ENCODE results near the gene KRT85.

The KRT85 gene

DNA sequence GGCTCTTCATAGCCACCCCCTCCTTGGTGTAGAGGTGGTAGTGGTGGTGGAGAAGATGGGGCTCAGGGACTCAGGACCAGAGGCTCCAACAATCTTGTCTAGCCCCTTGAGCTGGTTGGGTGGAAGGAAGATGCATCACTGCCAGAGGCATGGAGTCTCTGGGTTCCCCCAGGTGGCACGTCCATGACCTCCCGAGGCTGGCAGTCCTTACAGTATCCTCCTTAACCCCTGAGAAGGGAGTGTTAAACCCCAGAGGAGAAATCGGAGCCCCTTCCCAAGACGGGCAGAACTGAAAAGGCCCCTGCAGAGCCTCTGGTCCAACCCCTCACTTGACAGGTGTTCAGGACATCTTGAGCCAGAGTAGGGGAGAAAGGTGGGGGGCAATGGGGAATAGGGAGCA lies 55.2 kb downstream of the KRT85 start:
- CTCF ChIA-PET, result interaction anchor here (0.6 to 5.1 kb wide), 10 partner anchors 16 to 568 kb away, joined by 3 to 41 read pairs (median 6); no protein-coding TSS in a partner anchor
- POLR2A ChIA-PET, result no interaction called here

More for the DNA sequence above, 55.2 kb downstream of the KRT85 start:
- Histone ChIP-seq H3K27ac (ENCODE audit: extremely low read depth, low read depth, low read length) (no peak overlapping the region), H3K4me3 (ENCODE audit: low read depth, low read length) (no peak overlapping the region), H3K9me3 (ENCODE audit: control insufficient read depth, insufficient read depth, low read depth, low read length) (no peaks in the 10 kb centered on the region), H3K36me3 (ENCODE audit: control insufficient read depth in 2 of 2, insufficient read depth in 1 of 2, low read length in 2 of 2) (no peaks in the 10 kb centered on the region), H3K4me1 (ENCODE audit: control insufficient read depth, insufficient read depth, low read length) (no peaks in the 10 kb centered on the region)
- TF ChIP-seq ZNF24 (tag by site-specific recombination; IDR thresholded peaks at IDR 0.05) (no peak), MEIS1 (CRISPR knock-in tag; IDR thresholded peaks at IDR 0.05; ENCODE audit: borderline replicate concordance) (no peak), ZBTB11 (tag by site-specific recombination; conservative IDR thresholded peaks at IDR 0.05; ENCODE audit: low read depth) (no peak), ZNF561 (tag by site-specific recombination; IDR thresholded peaks at IDR 0.05; ENCODE audit: borderline replicate concordance) (no peak), ZNF639 (tag by site-specific recombination; IDR thresholded peaks at IDR 0.05) (no peak), ZNF654 (tag by site-specific recombination; IDR thresholded peaks at IDR 0.05; ENCODE audit: low read depth) (no peak), ZBTB44 (tag by site-specific recombination; IDR thresholded peaks at IDR 0.05) (no peak), ZNF837 (tag by site-specific recombination; IDR thresholded peaks at IDR 0.05) (no peak), ZNF214 (tag by site-specific recombination; IDR thresholded peaks at IDR 0.05; ENCODE audit: borderline replicate concordance) (no peak), ZBTB20 (tag by site-specific recombination; IDR thresholded peaks at IDR 0.05) (no peak), ZFP69B (tag by site-specific recombination; IDR thresholded peaks at IDR 0.05) (no peak), ZBTB17 (tag by site-specific recombination; IDR thresholded peaks at IDR 0.05) (no peak), TRIM28 (IDR thresholded peaks at IDR 0.05; ENCODE audit: borderline replicate concordance, low read length) (no peak), ZNF488 (tag by site-specific recombination; IDR thresholded peaks at IDR 0.05) (no peak), ZNF701 (tag by site-specific recombination; IDR thresholded peaks at IDR 0.05) (no peak), ZNF169 (tag by site-specific recombination; IDR thresholded peaks at IDR 0.05) (no peak), ZNF423 (tag by site-specific recombination; IDR thresholded peaks at IDR 0.05) (no peak)
- TF ChIP-seq, protein P1, sequence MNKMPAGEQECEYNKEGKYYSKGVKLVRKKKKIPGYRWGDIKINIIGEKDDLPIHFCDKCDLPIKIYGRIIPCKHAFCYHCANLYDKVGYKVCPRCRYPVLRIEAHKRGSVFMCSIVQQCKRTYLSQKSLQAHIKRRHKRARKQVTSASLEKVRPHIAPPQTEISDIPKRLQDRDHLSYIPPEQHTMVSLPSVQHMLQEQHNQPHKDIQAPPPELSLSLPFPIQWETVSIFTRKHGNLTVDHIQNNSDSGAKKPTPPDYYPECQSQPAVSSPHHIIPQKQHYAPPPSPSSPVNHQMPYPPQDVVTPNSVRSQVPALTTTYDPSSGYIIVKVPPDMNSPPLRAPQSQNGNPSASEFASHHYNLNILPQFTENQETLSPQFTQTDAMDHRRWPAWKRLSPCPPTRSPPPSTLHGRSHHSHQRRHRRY (tag by site-specific recombination; IDR thresholded peaks at IDR 0.05), result no peak
